Fibroblast of pulmonary artery (primary cell): ENCODE measurements around the gene ADAP1.

ENCODE experiments used
- DNase-seq: peaks from one replicate; pipeline ENCODE4 v3.0.0-alpha.2; 2010; ENCODE audit warnings: low read depth
- H3K4me3 ChIP-seq: replicated peaks from 2 replicates; pipeline ENCODE4 v1.5.1; 2011; ENCODE audit warnings: low read depth, mild to moderate bottlenecking, control low read depth, low read length, moderate library complexity
- CTCF ChIP-seq: IDR thresholded peaks from 2 replicates; pipeline ENCODE4 v1.5.1; 2011; ENCODE audit warnings: mild to moderate bottlenecking, control low read depth, low read length, inconsistent platforms; ENCODE audit errors: missing control alignments

Gene ADAP1

GRCh38 chr7:862157-862556 is 92.3 kb downstream of the ADAP1 start:
- no peak for DNase-seq
- no peak overlapping the region for H3K4me3 ChIP-seq
- TF ChIP-seq CTCF = no peak

GRCh38 chr7:861222-861621 is 93.3 kb downstream of the ADAP1 start:
- no peak overlapping the region for H3K4me3 ChIP-seq
- DNase-seq = no peak
- TF ChIP-seq CTCF = no peak

GRCh38 chr7:860149-860548 is 94.3 kb downstream of the ADAP1 start:
- DNase-seq = no peak
- no peak overlapping the region for H3K4me3 ChIP-seq
- TF ChIP-seq CTCF = no peak

GRCh38 chr7:859359-860030 is 95.0 kb downstream of the ADAP1 start:
- no peak overlapping the region for H3K4me3 ChIP-seq
- TF ChIP-seq CTCF = no peak
- DNase-seq = no peak

GRCh38 chr7:857661-858060 is 96.8 kb downstream of the ADAP1 start:
- DNase-seq = no peak
- TF ChIP-seq CTCF = no peak

GRCh38 chr7:856444-857095 is 97.9 kb downstream of the ADAP1 start:
- no peak for DNase-seq
- no peak for TF ChIP-seq CTCF
- H3K4me3 ChIP-seq = no peak overlapping the region

More at GRCh38 chr7:857661-858060, 96.8 kb downstream of the ADAP1 start:
- no peak overlapping the region for H3K4me3 ChIP-seq
